ENCODE results near the gene AHCYL1.
A peak's percentile ranks its signal among the peaks of the same experiment; 100 is the strongest.

- TF ChIP-seq CTCF (IDR thresholded peaks at IDR 0.05) (no peak), POLR2A (IDR thresholded peaks at IDR 0.05) (peak in 1 of 2 donors; percentile 31)
These were observed 19.3 kb downstream of the AHCYL1 start for GRCh38 chr1:110003747-110004428.
